ENCODE measurements around the gene DRICH1.

- TF ChIP-seq CTCF (IDR thresholded peaks at IDR 0.05) (no peak), POLR2A (IDR thresholded peaks at IDR 0.05) (no peak)
Observed at GRCh38 chr22:23580576-23581259, 51.4 kb downstream of the DRICH1 start.
